ENCODE measurements around the gene RHAG. TPM values are rescaled to one million over a fixed set of nuclear protein-coding genes. Genes with fewer than 3 reads are reported as not detected.

Gene RHAG
- total RNA-seq, 1 experiment from 2014 or later, result not detected

- Histone ChIP-seq H2AFZ (ENCODE audit: low read length) (no peak overlapping the region), H3K4ac (ENCODE audit: low read depth, low read length) (no peak overlapping the region), H3K56ac (ENCODE audit: insufficient read length, low read depth, low read length) (no peak overlapping the region), H3K23ac (ENCODE audit: insufficient read length, low read depth, low read length) (no peak overlapping the region), H2BK15ac (ENCODE audit: low read depth, low read length) (no peak overlapping the region), H2AK5ac (ENCODE audit: insufficient read length, low read length) (no peak overlapping the region), H3K18ac (ENCODE audit: insufficient read length, low read depth, low read length) (no peak overlapping the region), H3K4me2 (ENCODE audit: insufficient read depth, insufficient read length, low read length) (no peak overlapping the region), H3T11ph (ENCODE audit: low read length) (no peak overlapping the region), H3K79me1 (ENCODE audit: insufficient read depth, low read depth, low read length, poor library complexity, severe bottlenecking) (no peaks in the 10 kb centered on the region), H3K14ac (ENCODE audit: insufficient read depth, low read length) (no peak overlapping the region), H2BK12ac (ENCODE audit: insufficient read length, low read depth, low read length) (no peak overlapping the region), H4K91ac (ENCODE audit: insufficient read length, low read depth, low read length) (no peak overlapping the region), H2BK120ac (ENCODE audit: low read depth, low read length, poor library complexity, severe bottlenecking) (no peak overlapping the region), H4K8ac (replicated peaks; ENCODE audit: insufficient read length, low read depth, low read length) (no peak overlapping the region), H2BK5ac (ENCODE audit: insufficient read length, low read length) (no peak overlapping the region), H3K27me3 (ENCODE audit: insufficient read depth, low read length) (no peaks in the 10 kb centered on the region), H3K23me2 (ENCODE audit: insufficient read length, low read depth, low read length, poor library complexity, severe bottlenecking) (no peaks in the 10 kb centered on the region), H3K79me2 (ENCODE audit: insufficient read depth, low read length) (no peaks in the 10 kb centered on the region), H3K9ac (ENCODE audit: extremely low read depth, insufficient read length, low read length) (no peak overlapping the region), H2BK20ac (ENCODE audit: low read depth, low read length, poor library complexity, severe bottlenecking) (no peak overlapping the region), H3K4me1 (ENCODE audit: insufficient read depth, low read length) (no peaks in the 10 kb centered on the region), H3K27ac (ENCODE audit: insufficient read length, low read depth, low read length) (no peak overlapping the region), H3K9me3 (ENCODE audit: control insufficient read depth, low read depth, low read length) (no peaks in the 10 kb centered on the region), H4K5ac (ENCODE audit: insufficient read length, low read depth, low read length) (no peak overlapping the region), H4K20me1 (ENCODE audit: control insufficient read depth, insufficient read depth, insufficient read length) (no peaks in the 10 kb centered on the region)
- Mint-ChIP-seq H3K36me3 (ENCODE audit: insufficient read depth in 1 of 3, low read depth in 3 of 3) (0 out of 7 replicates have a peak, but pooled peaks cover 0 to 2% (median 0%) of the 10 kb centered on the region in 3 experiments), H3K9me3 (no peaks in the 10 kb centered on the region), H3K4me1 (peaks cover 4 to 5% of the 10 kb centered on the region in 2 experiments; a peak in 1 of 4 replicates), H3K27me3 (ENCODE audit: low read depth) (no peaks in the 10 kb centered on the region), H3K4me3 (no peak overlapping the region), H3K27ac (no peak overlapping the region)
- no peak for TF ChIP-seq CTCF (conservative IDR thresholded peaks at IDR 0.05)
- DNase-seq, result no peak
- no CpG with 5 or more reads among the region's 6 CpGs for WGBS (ENCODE audit: extremely low coverage, insufficient read length, low lambda C conversion rate)
Measured at GRCh38 chr6:49634092-49634835, 2.4 kb downstream of the RHAG start.
